HepG2 (cell line): ENCODE measurements around the gene RPL31. TPM values are rescaled to one million over a fixed set of nuclear protein-coding genes. Genes with fewer than 3 reads are reported as not detected.

Experiments used
- ATAC-seq: fragments of 200-7000 bp; cut with Tn5 transposase; 3 replicates; pipeline ENCODE4 v1.9.1; 2020; ENCODE audit warnings: mild to moderate bottlenecking, moderate library complexity
- BruUV-seq: library from RNA; stranded (reverse); fragments of 400-500 nt; replicated peaks from 2 replicates; lab custom pipeline; 2021; lab: Mats Ljungman, UMichigan
- CTCF ChIA-PET: fragments of 300-600 bp; formaldehyde crosslinking; extraction: SDS; loops from one replicate; lab custom pipeline; 2021; ENCODE audit warnings: low total read pairs, inconsistent platforms, low intra/inter-chr PET ratio; lab: Yijun Ruan, JAX
- POLR2A ChIA-PET: fragments of 350-600 bp; sonication (Branson Sonifier 250); formaldehyde crosslinking; loops from one replicate; lab custom pipeline; 2020; ENCODE audit warnings: antibody characterized with exemption, inconsistent platforms; lab: Yijun Ruan, JAX
- DNase-seq: peaks from one replicate; pipeline ENCODE4 v3.0.0-alpha.2; 2015; ENCODE audit warnings: low spot score
- FAIRE-seq: peaks from 3 replicates; lab custom pipeline; 2011; peaks lifted over from hg19 to GRCh38; lab: Jason Lieb, UNC
- H2AFZ ChIP-seq: one replicate; pipeline ENCODE4 v1.6.1; 2011; ENCODE audit warnings: low read length, inconsistent platforms
- H3K27ac ChIP-seq: fragments of 300-600 bp; 3 replicates; pipeline ENCODE4 v1.8.0; 2011; ENCODE audit warnings: mixed run types, mild to moderate bottlenecking, mixed read lengths, low read length, inconsistent platforms; ENCODE audit not compliant: insufficient read depth; ENCODE audit errors: extremely low read length
- H3K27me3 ChIP-seq, 2 experiments: fragments of 200-600 bp in 1 of 2; 2 replicates in 1 of 2; 3 replicates in 1 of 2; pipeline versions ENCODE4 v1.6.0 to v1.8.0; 2011; ENCODE audit warnings: low read length in 2 of 2, mild to moderate bottlenecking in 2 of 2, moderate library complexity in 2 of 2, inconsistent platforms in 1 of 2; ENCODE audit not compliant: insufficient read depth in 2 of 2, control insufficient read depth in 1 of 2
- H3K36me3 ChIP-seq, 2 experiments: fragments of 200-600 bp in 1 of 2; replicated peaks in 1 of 2; 2 replicates in 1 of 2; 3 replicates in 1 of 2; pipeline versions ENCODE4 v1.5.1 to v1.8.0; 2011; ENCODE audit warnings: low read length in 2 of 2, inconsistent platforms in 1 of 2; ENCODE audit not compliant: insufficient read depth in 2 of 2, control insufficient read depth in 1 of 2
- H3K4me1 ChIP-seq: 2 replicates; pipeline ENCODE4 v1.5.1; 2012; ENCODE audit warnings: low read length, inconsistent platforms; ENCODE audit not compliant: insufficient read depth
- H3K4me2 ChIP-seq: 2 replicates; pipeline ENCODE4 v1.6.0; 2011; ENCODE audit warnings: low read depth, low read length, inconsistent platforms
- H3K4me3 ChIP-seq, 3 experiments: fragments of 200-600 bp in 1 of 3; sonication (generic), shearing (Covaris generic) in 1 of 3; replicated peaks in 1 of 3; 2 replicates each; pipeline ENCODE4 v1.5.1; 2011 to 2016; ENCODE audit warnings: low read length in 3 of 3, inconsistent platforms in 2 of 3, low read depth in 2 of 3, mild to moderate bottlenecking in 2 of 3, control low read depth in 1 of 3, mixed read lengths in 1 of 3; ENCODE audit not compliant: insufficient read depth in 1 of 3
- H3K79me2 ChIP-seq: one replicate; pipeline ENCODE4 v1.6.1; 2011; ENCODE audit warnings: low read length, inconsistent platforms; ENCODE audit not compliant: insufficient read depth
- H3K9ac ChIP-seq: 2 replicates; pipeline ENCODE4 v1.6.0; 2011; ENCODE audit warnings: mild to moderate bottlenecking, low read depth, low read length, inconsistent platforms; ENCODE audit not compliant: insufficient read depth
- H3K9me3 ChIP-seq: 2 replicates; pipeline ENCODE4 v1.5.1; 2012; ENCODE audit warnings: mild to moderate bottlenecking, low read length
- H4K20me1 ChIP-seq: 2 replicates; pipeline ENCODE4 v1.6.0; 2011; ENCODE audit warnings: inconsistent platforms, mild to moderate bottlenecking, low read length, moderate library complexity; ENCODE audit not compliant: insufficient read depth
- AGO2 ChIP-seq: fragments of 200-400 bp; formaldehyde crosslinking; optimal IDR thresholded peaks from 2 replicates; pipeline ENCODE3; 2017; ENCODE audit warnings: mild to moderate bottlenecking, low read depth, low read length, moderate library complexity
- BRD4 ChIP-seq: sonication (generic); formaldehyde crosslinking; IDR thresholded peaks from 2 replicates; pipeline ENCODE4 v1.4.0; 2020; ENCODE audit warnings: missing genetic modification reagents
- LCORL ChIP-seq, 2 experiments: fragments of 450-650 bp in 1 of 2; sonication (generic) in 1 of 2; formaldehyde crosslinking in 1 of 2; IDR thresholded peaks; 2 replicates each; pipeline versions ENCODE4 v1.5.0 to v1.6.1; 2017 to 2020; ENCODE audit warnings: antibody characterized with exemption in 1 of 2, missing genetic modification reagents in 1 of 2
- NFIC ChIP-seq: IDR thresholded peaks from 2 replicates; pipeline ENCODE4 v1.6.1; 2012; ENCODE audit warnings: mild to moderate bottlenecking, low read length, inconsistent platforms
- SAP130 ChIP-seq: IDR thresholded peaks from 2 replicates; pipeline ENCODE4 v1.6.1; 2016; ENCODE audit warnings: low read depth
- SNAI1 ChIP-seq: sonication (generic); formaldehyde crosslinking; IDR thresholded peaks from 2 replicates; pipeline ENCODE4 v1.5.0; 2020; ENCODE audit warnings: mild to moderate bottlenecking, missing genetic modification reagents, borderline replicate concordance
- ZEB1 ChIP-seq: IDR thresholded peaks from 2 replicates; pipeline ENCODE4 v1.6.1; 2012; ENCODE audit warnings: mild to moderate bottlenecking, low read depth, inconsistent platforms; ENCODE audit not compliant: insufficient replicate concordance
- ZNF563 ChIP-seq: sonication (generic); formaldehyde crosslinking; IDR thresholded peaks from 2 replicates; pipeline ENCODE4 v1.8.0; 2022; ENCODE audit warnings: mild to moderate bottlenecking, moderate library complexity, missing genetic modification reagents
- ZNF678 ChIP-seq: sonication (generic); formaldehyde crosslinking; IDR thresholded peaks from 2 replicates; pipeline ENCODE4 v1.4.0; 2020; ENCODE audit warnings: mild to moderate bottlenecking, missing genetic modification reagents
- ZNF777 ChIP-seq: sonication (generic); formaldehyde crosslinking; IDR thresholded peaks from 2 replicates; pipeline ENCODE4 v1.4.0; 2020; ENCODE audit warnings: missing genetic modification reagents
- WGBS: methylation state at CpG from one replicate; pipeline ENCODE4 v1.1.6; 2017; ENCODE audit warnings: low lambda C conversion rate; 5-methylcytosine and 5-hydroxymethylcytosine counted together
- in situ Hi-C: cut with HindIII; loops from 2 replicates; pipeline ENCODE4 v1.10.0; 2017; ENCODE audit warnings: low pct_unique_long_range_greater_than_20kb; ENCODE audit not compliant: extremely low pct_ligation_motif_present
- intact Hi-C: fragments of 100-400 bp; cut with micrococcal nuclease; formaldehyde crosslinking; loops from one replicate; pipeline ENCODE4 v1.10.0; 2022; ENCODE audit not compliant: unreplicated experiment
- polyA plus RNA-seq, 8 experiments: library from polyadenylated mRNA; depleted of rRNA in 3 of 8; stranded (reverse) in 7 of 8; unstranded in 1 of 8; fragments of >200 nt; fragmentation: Illumina TruSeq in 4 of 8; extraction: Trizol in 4 of 8; gene quantifications; 2 replicates each; pipeline versions ENCODE4 v1.2.1 to v1.2.3, GENCODE V29; 2011 to 2016; ENCODE audit warnings: low read depth in 4 of 8, missing spikeins in 1 of 8, mixed read lengths in 1 of 8; ENCODE audit not compliant: insufficient read depth in 1 of 8
- total RNA-seq, 5 experiments: library from RNA; depleted of rRNA; stranded (reverse); fragments of >200 nt; fragmentation: Illumina TruSeq; extraction: Trizol; gene quantifications; 2 replicates each; pipeline ENCODE4 v1.2.3, GENCODE V29; 2016; ENCODE audit warnings: low read depth in 1 of 5
- TF ChIP-seq, protein P1 (sequence below): sonication (generic); formaldehyde crosslinking; IDR thresholded peaks from 2 replicates; pipeline ENCODE4 v1.4.0; 2020; ENCODE audit warnings: missing genetic modification reagents
- TF ChIP-seq, protein P2 (sequence below): IDR thresholded peaks from 2 replicates; pipeline ENCODE4 v1.6.1; 2016; ENCODE audit warnings: low read depth

RPL31 gene
- total and polyA plus RNA-seq, 2 of the 13 experiments (the other 11 are each of a cell fraction or from before 2014, with no cell fraction given): 3,331 to 3,582 TPM

GRCh38 chr2:100990650-100991403 lies 11.3 kb upstream of the RPL31 start:
- TF ChIP-seq, protein P1, sequence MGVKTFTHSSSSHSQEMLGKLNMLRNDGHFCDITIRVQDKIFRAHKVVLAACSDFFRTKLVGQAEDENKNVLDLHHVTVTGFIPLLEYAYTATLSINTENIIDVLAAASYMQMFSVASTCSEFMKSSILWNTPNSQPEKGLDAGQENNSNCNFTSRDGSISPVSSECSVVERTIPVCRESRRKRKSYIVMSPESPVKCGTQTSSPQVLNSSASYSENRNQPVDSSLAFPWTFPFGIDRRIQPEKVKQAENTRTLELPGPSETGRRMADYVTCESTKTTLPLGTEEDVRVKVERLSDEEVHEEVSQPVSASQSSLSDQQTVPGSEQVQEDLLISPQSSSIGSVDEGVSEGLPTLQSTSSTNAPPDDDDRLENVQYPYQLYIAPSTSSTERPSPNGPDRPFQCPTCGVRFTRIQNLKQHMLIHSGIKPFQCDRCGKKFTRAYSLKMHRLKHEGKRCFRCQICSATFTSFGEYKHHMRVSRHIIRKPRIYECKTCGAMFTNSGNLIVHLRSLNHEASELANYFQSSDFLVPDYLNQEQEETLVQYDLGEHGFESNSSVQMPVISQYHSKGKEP: no peak
- TF ChIP-seq ZNF563 (CRISPR knock-in tag): 0 out of 2 replicates have a peak, but pooled peaks have one; percentile 45
- peak; percentile 88 for TF ChIP-seq AGO2
- TF ChIP-seq, all 625 proteins: peak for 2
- no peak overlapping the region for H3K9ac ChIP-seq
- intact Hi-C loops: no loop called here
- in situ Hi-C loops: no loop called here
- no peaks in the 10 kb centered on the region for H4K20me1 ChIP-seq
- H3K4me3 ChIP-seq: no peak overlapping the region
- DNase-seq: no peak
- H3K27ac ChIP-seq: no peak overlapping the region
- H3K4me1 ChIP-seq: no peaks in the 10 kb centered on the region
- no peak overlapping the region for H3K4me2 ChIP-seq
- POLR2A ChIA-PET: interaction anchor here (1.4 to 1.6 kb wide), 2 partner anchors 11 kb away, joined by 4 to 5 read pairs; partner anchors contain the start of gene RPL31
- peaks cover 22 to 58% of the 10 kb centered on the region in 2 experiments for H3K36me3 ChIP-seq
- no peaks in the 10 kb centered on the region for H3K27me3 ChIP-seq
- FAIRE-seq: no peak
- BruUV-seq: no TSS peak
- ATAC-seq: no peak
- no peaks in the 10 kb centered on the region for H3K79me2 ChIP-seq
- WGBS: 98% methylated on average over 15 of the region's 24 CpGs
- H3K9me3 ChIP-seq: no peaks in the 10 kb centered on the region
- CTCF ChIA-PET: no interaction called here
- H2AFZ ChIP-seq: no peak overlapping the region

- CTCF ChIA-PET: no interaction called here
- no peak; the same call in 2 of the 3 replicates for ATAC-seq
- no peak overlapping the region for H3K27ac ChIP-seq
- no peak overlapping the region for H2AFZ ChIP-seq
- no peak for FAIRE-seq
- H3K36me3 ChIP-seq: peaks cover 22 to 57% of the 10 kb centered on the region in 2 experiments
- H3K4me1 ChIP-seq: no peaks in the 10 kb centered on the region
- H3K9ac ChIP-seq: no peak overlapping the region
- H3K9me3 ChIP-seq: no peaks in the 10 kb centered on the region
- H3K79me2 ChIP-seq: no peaks in the 10 kb centered on the region
- in situ Hi-C loops: no loop called here
- POLR2A ChIA-PET: interaction anchor here (1.4 kb wide), 1 partner anchor 10 kb away, joined by 4 read pairs; the partner anchor contains the start of gene RPL31
- WGBS: 97% methylated on average over 5 of the region's 5 CpGs
- H3K4me2 ChIP-seq: no peak overlapping the region
- no peak overlapping the region for H3K4me3 ChIP-seq
- no TSS peak for BruUV-seq
- no peaks in the 10 kb centered on the region for H4K20me1 ChIP-seq
- no peaks in the 10 kb centered on the region for H3K27me3 ChIP-seq
- intact Hi-C loops: no loop called here
- no peak for DNase-seq
- TF ChIP-seq ZNF678 (CRISPR knock-in tag) (no peak), LCORL (IDR thresholded peaks at IDR 0.05) (no peak), LCORL (CRISPR knock-in tag; IDR thresholded peaks at IDR 0.05) (no peak), ZNF777 (CRISPR knock-in tag) (no peak), ZEB1 (no peak), NFIC (no peak), BRD4 (CRISPR knock-in tag) (no peak), SAP130 (no peak), SNAI1 (CRISPR knock-in tag) (no peak)
- TF ChIP-seq, protein P2, sequence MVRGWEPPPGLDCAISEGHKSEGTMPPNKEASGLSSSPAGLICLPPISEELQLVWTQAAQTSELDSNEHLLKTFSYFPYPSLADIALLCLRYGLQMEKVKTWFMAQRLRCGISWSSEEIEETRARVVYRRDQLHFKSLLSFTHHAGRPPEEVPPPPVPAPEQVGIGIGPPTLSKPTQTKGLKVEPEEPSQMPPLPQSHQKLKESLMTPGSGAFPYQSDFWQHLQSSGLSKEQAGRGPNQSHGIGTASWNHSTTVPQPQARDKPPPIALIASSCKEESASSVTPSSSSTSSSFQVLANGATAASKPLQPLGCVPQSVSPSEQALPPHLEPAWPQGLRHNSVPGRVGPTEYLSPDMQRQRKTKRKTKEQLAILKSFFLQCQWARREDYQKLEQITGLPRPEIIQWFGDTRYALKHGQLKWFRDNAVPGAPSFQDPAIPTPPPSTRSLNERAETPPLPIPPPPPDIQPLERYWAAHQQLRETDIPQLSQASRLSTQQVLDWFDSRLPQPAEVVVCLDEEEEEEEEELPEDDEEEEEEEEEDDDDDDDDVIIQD (CRISPR knock-in tag): no peak
- TF ChIP-seq, protein P1: no peak
These were observed 10.7 kb upstream of the RPL31 start for GRCh38 chr2:100991404-100991773.
